Measurements from ENCODE around the gene COX7A2L. TPM values are rescaled to one million over a fixed set of nuclear protein-coding genes. Genes with fewer than 3 reads are reported as not detected.

COX7A2L gene
- total and polyA plus RNA-seq, 9 of the 15 experiments (the other 6 are each of a cell fraction or from before 2014, with no cell fraction given): 118 to 481 (median 163) TPM

- TF ChIP-seq, protein P1, sequence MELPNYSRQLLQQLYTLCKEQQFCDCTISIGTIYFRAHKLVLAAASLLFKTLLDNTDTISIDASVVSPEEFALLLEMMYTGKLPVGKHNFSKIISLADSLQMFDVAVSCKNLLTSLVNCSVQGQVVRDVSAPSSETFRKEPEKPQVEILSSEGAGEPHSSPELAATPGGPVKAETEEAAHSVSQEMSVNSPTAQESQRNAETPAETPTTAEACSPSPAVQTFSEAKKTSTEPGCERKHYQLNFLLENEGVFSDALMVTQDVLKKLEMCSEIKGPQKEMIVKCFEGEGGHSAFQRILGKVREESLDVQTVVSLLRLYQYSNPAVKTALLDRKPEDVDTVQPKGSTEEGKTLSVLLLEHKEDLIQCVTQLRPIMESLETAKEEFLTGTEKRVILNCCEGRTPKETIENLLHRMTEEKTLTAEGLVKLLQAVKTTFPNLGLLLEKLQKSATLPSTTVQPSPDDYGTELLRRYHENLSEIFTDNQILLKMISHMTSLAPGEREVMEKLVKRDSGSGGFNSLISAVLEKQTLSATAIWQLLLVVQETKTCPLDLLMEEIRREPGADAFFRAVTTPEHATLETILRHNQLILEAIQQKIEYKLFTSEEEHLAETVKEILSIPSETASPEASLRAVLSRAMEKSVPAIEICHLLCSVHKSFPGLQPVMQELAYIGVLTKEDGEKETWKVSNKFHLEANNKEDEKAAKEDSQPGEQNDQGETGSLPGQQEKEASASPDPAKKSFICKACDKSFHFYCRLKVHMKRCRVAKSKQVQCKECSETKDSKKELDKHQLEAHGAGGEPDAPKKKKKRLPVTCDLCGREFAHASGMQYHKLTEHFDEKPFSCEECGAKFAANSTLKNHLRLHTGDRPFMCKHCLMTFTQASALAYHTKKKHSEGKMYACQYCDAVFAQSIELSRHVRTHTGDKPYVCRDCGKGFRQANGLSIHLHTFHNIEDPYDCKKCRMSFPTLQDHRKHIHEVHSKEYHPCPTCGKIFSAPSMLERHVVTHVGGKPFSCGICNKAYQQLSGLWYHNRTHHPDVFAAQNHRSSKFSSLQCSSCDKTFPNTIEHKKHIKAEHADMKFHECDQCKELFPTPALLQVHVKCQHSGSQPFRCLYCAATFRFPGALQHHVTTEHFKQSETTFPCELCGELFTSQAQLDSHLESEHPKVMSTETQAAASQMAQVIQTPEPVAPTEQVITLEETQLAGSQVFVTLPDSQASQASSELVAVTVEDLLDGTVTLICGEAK (IDR thresholded peaks at IDR 0.05): 0 out of 2 replicates have a peak, but pooled peaks have one; percentile 10
- TF ChIP-seq, protein P1 (CRISPR knock-in tag; IDR thresholded peaks at IDR 0.05): no peak
- TF ChIP-seq SMARCE1 (IDR thresholded peaks at IDR 0.05): 0 out of 2 replicates have a peak, but pooled peaks have one; percentile 13
- no peak for TF ChIP-seq MLLT1 (IDR thresholded peaks at IDR 0.05)
- TF ChIP-seq ZNF79 (CRISPR knock-in tag; IDR thresholded peaks at IDR 0.05; ENCODE audit: low read depth): no peak
Observed at GRCh38 chr2:42361728-42362283, 789 bp upstream of the COX7A2L start (continued).
